Measurements from ENCODE around the gene TNFAIP3. TPM values are rescaled to one million over a fixed set of nuclear protein-coding genes. Genes with fewer than 3 reads are reported as not detected.

Gene TNFAIP3
- total and polyA plus RNA-seq, 2 donors (not counting 1 experiment from before 2014, with no cell fraction given) = 86.2 to 92.0 TPM

DNA sequence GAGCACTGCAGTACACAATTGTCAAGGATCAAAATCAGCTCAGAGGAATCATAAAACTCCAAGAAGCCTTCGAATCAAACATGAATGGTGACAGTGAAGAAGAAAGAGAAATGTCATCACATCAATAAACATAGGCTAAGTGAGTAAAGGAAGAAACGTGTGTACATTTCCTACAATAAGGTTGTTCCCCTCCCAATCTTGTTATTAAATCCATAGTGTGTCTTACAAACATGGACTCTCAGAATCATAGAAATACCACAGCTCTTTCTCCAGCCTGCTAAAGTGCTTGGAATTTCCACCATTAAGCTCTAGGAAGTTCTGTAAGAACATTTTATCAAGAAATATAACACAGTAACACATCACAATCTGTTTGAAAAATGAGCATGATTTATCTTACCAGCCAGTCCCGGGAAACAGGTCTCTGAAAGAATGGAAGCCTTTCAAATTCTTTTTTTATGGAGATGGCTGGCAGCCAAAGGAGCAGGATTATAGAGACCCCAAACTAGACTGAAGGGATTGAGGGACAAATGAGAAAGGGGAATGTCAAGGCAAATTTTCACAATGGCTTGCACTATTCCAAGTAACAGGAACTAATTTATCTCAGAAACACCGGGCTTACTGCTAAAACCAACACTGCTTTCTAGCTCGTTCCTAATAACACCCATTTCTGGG, 4.5 kb upstream of the TNFAIP3 start:
- Histone ChIP-seq H3K36me3 (replicated peaks in 1 of 2; ENCODE audit: control extremely low read depth in 1 of 2, control insufficient read depth in 1 of 2, extremely low read depth in 1 of 2, insufficient read depth in 2 of 2, low read length in 1 of 2) (peaks cover 0 to under 1% of the 10 kb centered on the region in 2 experiments), H3K4me1 (ENCODE audit: control insufficient read depth in 2 of 2, insufficient read depth in 2 of 2, low read length in 2 of 2) (peaks cover 6 to 8% of the 10 kb centered on the region in 2 donors), H3K9ac (ENCODE audit: low read length) (no peak overlapping the region), H3K4me2 (replicated peaks; ENCODE audit: low read depth, low read length, poor library complexity, severe bottlenecking) (no peak overlapping the region), H3K9me3 (ENCODE audit: control extremely low read depth in 1 of 3, control insufficient read depth in 2 of 3, insufficient read depth in 1 of 3, low read length in 2 of 3) (no peaks in the 10 kb centered on the region), H3K27ac (ENCODE audit: low read length in 2 of 2) (no peak overlapping the region), H4K20me1 (ENCODE audit: control insufficient read depth, insufficient read depth, low read length, poor library complexity, severe bottlenecking) (peaks cover 2% of the 10 kb centered on the region), H3K79me2 (ENCODE audit: control insufficient read depth, insufficient read depth, low read length) (peaks cover 4% of the 10 kb centered on the region), H2AFZ (ENCODE audit: insufficient read depth, low read depth, low read length, poor library complexity, severe bottlenecking) (no peak overlapping the region), H3K4me3 (ENCODE audit: control extremely low read depth in 1 of 5, extremely low read depth in 1 of 5, insufficient read depth in 1 of 5, low read depth in 2 of 5, low read length in 4 of 5) (no peak overlapping the region), H3K27me3 (replicated peaks in 1 of 4; ENCODE audit: control extremely low read depth in 1 of 4, control insufficient read depth in 3 of 4, insufficient read depth in 4 of 4, low read length in 3 of 4) (no peaks in the 10 kb centered on the region)
- H3K27me3 Mint-ChIP-seq = no peaks in the 10 kb centered on the region
- no peak overlapping the region for H3K27ac Mint-ChIP-seq
- H3K4me1 Mint-ChIP-seq = peaks cover 10% of the 10 kb centered on the region
- H3K9me3 Mint-ChIP-seq (ENCODE audit: insufficient read depth) = no peaks in the 10 kb centered on the region
- no CpG with 5 or more reads among the region's 5 CpGs for WGBS (ENCODE audit: insufficient coverage)
- DNase-seq (no peak), ATAC-seq (ENCODE audit: low read depth) (no peak)
- TF ChIP-seq EZH2 (IDR thresholded peaks at IDR 0.05; ENCODE audit: borderline replicate concordance, insufficient read depth, low read depth, low read length, poor library complexity, severe bottlenecking) = no peak
- TF ChIP-seq, protein P1, sequence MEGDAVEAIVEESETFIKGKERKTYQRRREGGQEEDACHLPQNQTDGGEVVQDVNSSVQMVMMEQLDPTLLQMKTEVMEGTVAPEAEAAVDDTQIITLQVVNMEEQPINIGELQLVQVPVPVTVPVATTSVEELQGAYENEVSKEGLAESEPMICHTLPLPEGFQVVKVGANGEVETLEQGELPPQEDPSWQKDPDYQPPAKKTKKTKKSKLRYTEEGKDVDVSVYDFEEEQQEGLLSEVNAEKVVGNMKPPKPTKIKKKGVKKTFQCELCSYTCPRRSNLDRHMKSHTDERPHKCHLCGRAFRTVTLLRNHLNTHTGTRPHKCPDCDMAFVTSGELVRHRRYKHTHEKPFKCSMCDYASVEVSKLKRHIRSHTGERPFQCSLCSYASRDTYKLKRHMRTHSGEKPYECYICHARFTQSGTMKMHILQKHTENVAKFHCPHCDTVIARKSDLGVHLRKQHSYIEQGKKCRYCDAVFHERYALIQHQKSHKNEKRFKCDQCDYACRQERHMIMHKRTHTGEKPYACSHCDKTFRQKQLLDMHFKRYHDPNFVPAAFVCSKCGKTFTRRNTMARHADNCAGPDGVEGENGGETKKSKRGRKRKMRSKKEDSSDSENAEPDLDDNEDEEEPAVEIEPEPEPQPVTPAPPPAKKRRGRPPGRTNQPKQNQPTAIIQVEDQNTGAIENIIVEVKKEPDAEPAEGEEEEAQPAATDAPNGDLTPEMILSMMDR (IDR thresholded peaks at IDR 0.05) = no peak
- ChIA-PET CTCF (interaction anchor here (13.4 kb wide), 1 partner anchor 82 kb away, joined by 199 read pairs; no protein-coding TSS in a partner anchor), POLR2A (no interaction called here)
- intact Hi-C loops (cut with micrococcal nuclease) = loop anchor here (10.0 kb wide), 1 partner anchor 648 kb away; the partner anchor contains the start of gene IFNGR1
- no peak overlapping the region for H3K4me3 Mint-ChIP-seq

DNA sequence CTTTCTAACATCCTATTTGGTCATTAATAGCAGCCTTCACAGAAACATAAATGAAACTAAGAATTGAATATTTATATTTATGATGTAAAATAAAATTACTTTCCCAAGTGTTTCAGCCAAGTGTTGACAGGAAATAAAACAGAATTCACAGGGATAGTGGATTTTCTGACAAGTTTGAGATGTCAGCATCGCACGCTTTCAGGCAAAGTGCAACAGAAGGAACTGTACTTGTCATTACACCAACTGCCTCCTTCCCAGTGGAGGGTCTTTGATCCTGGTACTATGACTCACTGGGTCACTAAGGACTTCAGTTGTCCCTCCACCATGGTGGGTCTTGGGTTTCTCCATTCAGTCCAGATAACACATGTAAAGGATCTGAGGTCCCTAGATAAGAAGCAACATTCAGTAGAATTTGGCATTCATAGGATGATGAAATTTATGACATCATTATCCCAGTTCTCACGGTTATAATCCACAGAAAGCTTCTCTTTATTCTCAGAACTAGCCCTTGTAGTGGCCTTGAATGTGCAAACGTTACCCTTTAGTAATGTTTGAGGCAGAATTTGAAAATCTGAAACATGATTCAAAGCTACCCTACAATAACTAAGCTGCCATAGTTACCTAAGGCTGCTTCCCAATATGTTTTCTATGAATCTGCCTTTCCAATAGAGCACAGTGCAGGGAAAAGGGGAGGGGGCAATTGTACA, 3.8 kb upstream of the TNFAIP3 start:
- Histone ChIP-seq H3K4me1 (ENCODE audit: control insufficient read depth in 2 of 2, insufficient read depth in 2 of 2, low read length in 2 of 2) (peaks cover 6 to 8% of the 10 kb centered on the region in 2 donors), H3K4me3 (ENCODE audit: control extremely low read depth in 1 of 5, extremely low read depth in 1 of 5, insufficient read depth in 1 of 5, low read depth in 2 of 5, low read length in 4 of 5) (no peak overlapping the region), H3K79me2 (ENCODE audit: control insufficient read depth, insufficient read depth, low read length) (peaks cover 11% of the 10 kb centered on the region), H3K9ac (ENCODE audit: low read length) (no peak overlapping the region), H2AFZ (ENCODE audit: insufficient read depth, low read depth, low read length, poor library complexity, severe bottlenecking) (no peak overlapping the region), H3K27ac (ENCODE audit: low read length in 2 of 2) (no peak overlapping the region), H3K4me2 (replicated peaks; ENCODE audit: low read depth, low read length, poor library complexity, severe bottlenecking) (no peak overlapping the region), H4K20me1 (ENCODE audit: control insufficient read depth, insufficient read depth, low read length, poor library complexity, severe bottlenecking) (peaks cover 8% of the 10 kb centered on the region), H3K9me3 (ENCODE audit: control extremely low read depth in 1 of 3, control insufficient read depth in 2 of 3, insufficient read depth in 1 of 3, low read length in 2 of 3) (no peaks in the 10 kb centered on the region), H3K27me3 (replicated peaks in 1 of 4; ENCODE audit: control extremely low read depth in 1 of 4, control insufficient read depth in 3 of 4, insufficient read depth in 4 of 4, low read length in 3 of 4) (no peaks in the 10 kb centered on the region), H3K36me3 (replicated peaks in 1 of 2; ENCODE audit: control extremely low read depth in 1 of 2, control insufficient read depth in 1 of 2, extremely low read depth in 1 of 2, insufficient read depth in 2 of 2, low read length in 1 of 2) (no peaks in the 10 kb centered on the region)
- Mint-ChIP-seq H3K4me1 (peaks cover 13% of the 10 kb centered on the region), H3K27ac (no peak overlapping the region), H3K4me3 (no peak overlapping the region), H3K9me3 (ENCODE audit: insufficient read depth) (no peaks in the 10 kb centered on the region), H3K27me3 (no peaks in the 10 kb centered on the region)
- TF ChIP-seq, protein P1 (IDR thresholded peaks at IDR 0.05) = no peak
- no peak for TF ChIP-seq EZH2 (IDR thresholded peaks at IDR 0.05; ENCODE audit: borderline replicate concordance, insufficient read depth, low read depth, low read length, poor library complexity, severe bottlenecking)
- ChIA-PET POLR2A (no interaction called here), CTCF (interaction anchor here (13.4 kb wide), 1 partner anchor 82 kb away, joined by 199 read pairs; no protein-coding TSS in a partner anchor)
- 100% methylated on average over 2 of the region's 4 CpGs for WGBS (ENCODE audit: insufficient coverage)
- ATAC-seq (ENCODE audit: low read depth) (no peak), DNase-seq (no peak)
- intact Hi-C loops (cut with micrococcal nuclease) = loop anchor here (10.0 kb wide), 1 partner anchor 648 kb away; the partner anchor contains the start of gene IFNGR1
